T-helper 9 cell (primary cell): ENCODE measurements around the gene DIP2B.
"Not testable (repeated sequence)": the region's sequence is repeated elsewhere in the genome, so short reads cannot be mapped to it uniquely, and the experiment has no call there.

ENCODE experiments used
- DNase-seq: peaks from one replicate; pipeline ENCODE4 v3.0.0-alpha.2; 2020

Gene DIP2B

GRCh38 chr12:50519353-50519752, 14.6 kb downstream of the DIP2B start:
- DNase-seq: no peak

- no peak for DNase-seq
Observed at GRCh38 chr12:50520416-50521207, 15.8 kb downstream of the DIP2B start.

DNA sequence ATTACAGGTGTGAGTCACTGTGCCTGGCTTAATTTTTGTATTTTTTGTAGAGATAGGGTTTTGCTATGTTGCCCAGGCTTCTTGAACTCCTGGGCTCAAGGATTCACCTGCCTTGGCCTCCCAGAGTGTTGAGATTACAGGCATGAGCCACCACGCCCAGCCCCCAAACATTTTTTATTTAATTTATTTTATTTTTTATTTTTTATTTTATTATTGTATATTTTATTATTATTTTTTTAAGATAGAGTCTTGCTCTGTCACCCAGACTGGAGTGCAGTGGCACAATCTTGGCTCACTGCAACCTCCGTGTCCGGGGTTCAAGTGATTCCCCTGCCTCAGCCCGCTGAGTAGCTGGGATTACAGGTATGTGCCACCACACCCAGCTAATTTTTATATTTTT, 17.0 kb downstream of the DIP2B start:
- not testable (repeated sequence) for DNase-seq

DNA sequence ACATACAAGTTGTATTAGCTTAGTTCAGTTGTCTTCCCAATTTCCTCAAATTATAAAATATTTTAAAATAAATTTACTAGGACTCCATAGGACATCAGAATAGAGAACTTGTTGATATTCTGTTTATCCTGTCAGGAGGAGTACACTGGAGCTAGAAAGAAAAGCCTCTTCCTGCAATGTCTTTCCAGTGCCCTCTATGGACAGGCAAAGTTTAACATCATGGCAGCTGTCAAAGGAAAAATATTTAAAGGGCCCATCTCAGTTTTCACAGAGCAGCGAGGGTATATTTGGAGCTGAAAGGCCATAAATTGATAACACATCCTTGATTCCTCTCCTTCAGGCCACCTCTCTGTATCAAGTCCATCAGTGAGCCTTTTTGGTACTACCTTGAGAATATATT, 19.0 kb downstream of the DIP2B start:
- no peak for DNase-seq

DNA sequence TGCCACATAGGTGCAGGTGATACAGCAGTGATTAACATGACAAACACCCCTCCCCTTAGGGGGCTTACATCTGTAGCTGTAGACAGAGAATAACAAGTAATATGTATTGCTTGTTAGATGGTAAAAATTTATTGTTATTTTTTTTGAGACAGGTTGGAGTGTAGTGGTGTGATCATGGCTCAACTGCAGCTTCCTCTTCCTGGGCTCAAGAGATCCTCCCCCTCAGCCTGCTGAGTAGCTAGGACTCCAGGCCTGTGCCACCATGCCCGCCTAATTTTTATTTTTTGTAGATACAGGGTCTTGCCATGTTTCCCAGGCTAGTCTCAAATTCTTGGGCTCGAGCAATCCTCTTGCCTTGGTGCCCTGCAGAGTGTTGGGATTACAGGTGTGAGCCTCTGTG, 19.8 kb downstream of the DIP2B start:
- no peak for DNase-seq

DNA sequence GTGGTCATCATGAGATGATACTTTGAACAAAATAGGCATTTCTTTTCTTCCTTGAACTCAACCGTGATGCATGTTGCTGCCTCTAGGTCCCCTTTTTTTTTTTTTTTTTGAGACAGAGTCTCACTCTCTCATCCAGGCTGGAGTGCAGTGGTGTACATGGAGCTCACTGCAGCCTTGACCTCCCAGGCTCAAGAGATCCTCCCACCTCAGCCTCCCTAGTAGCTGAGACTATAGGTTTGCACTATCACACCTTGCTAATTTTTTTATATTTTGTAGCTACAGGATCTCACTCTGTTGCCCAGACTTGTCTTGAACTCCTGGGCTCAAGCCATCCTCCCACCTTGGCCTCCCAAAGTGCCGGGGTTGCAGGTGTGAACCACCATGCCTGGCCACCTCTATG, 20.6 kb downstream of the DIP2B start:
- DNase-seq: no peak

DNA sequence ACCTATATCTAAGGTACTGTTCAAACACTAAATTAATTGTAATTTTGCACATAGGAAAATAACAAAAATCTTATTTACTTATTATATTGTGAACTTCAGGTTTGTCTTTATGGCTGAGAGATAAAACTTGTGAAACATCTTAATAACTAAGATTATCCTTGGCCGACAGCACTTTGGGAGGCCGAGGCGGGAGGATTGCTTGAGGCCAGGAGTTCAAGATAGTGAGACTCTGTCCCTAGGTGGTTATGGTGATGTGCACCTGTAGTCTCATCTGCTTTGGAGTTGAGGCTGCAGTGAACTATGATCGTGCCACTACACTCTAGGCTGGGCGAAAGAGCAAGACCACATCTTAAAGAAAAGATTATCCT, 22.6 kb downstream of the DIP2B start:
- no peak for DNase-seq

- no peak for DNase-seq
Observed at GRCh38 chr12:50528800-50529199, 24.0 kb downstream of the DIP2B start.

GRCh38 chr12:50529345-50529744, 24.6 kb downstream of the DIP2B start:
- DNase-seq: no peak

GRCh38 chr12:50530532-50530931, 25.7 kb downstream of the DIP2B start:
- no peak for DNase-seq

- DNase-seq: no peak
Observed at GRCh38 chr12:50533203-50533584, 28.4 kb downstream of the DIP2B start.

GRCh38 chr12:50533971-50534370, 29.2 kb downstream of the DIP2B start:
- DNase-seq: no peak

- no peak for DNase-seq
Observed at GRCh38 chr12:50536831-50537537, 32.2 kb downstream of the DIP2B start.

GRCh38 chr12:50537538-50537919, 32.7 kb downstream of the DIP2B start:
- DNase-seq: no peak

DNA sequence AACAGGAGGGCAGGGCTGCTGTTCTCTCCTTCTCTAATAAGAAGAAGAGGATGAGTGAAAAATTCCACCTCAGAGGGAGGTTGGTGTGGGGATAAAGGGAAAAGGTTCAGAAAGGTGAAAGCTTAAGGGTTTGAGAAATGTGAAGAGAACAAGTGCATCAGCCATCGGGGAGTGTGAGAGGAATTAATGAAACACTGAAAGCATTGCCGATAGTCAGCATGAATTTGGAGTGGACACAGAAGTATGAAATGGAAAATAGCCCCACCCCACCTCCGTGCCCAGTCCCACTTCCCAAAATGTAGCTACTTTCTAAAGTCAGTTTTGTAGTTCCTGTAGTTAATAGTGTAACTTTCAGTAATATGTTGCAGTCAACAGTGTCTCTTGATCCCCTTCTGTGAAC, 33.4 kb downstream of the DIP2B start:
- DNase-seq: no peak

DNA sequence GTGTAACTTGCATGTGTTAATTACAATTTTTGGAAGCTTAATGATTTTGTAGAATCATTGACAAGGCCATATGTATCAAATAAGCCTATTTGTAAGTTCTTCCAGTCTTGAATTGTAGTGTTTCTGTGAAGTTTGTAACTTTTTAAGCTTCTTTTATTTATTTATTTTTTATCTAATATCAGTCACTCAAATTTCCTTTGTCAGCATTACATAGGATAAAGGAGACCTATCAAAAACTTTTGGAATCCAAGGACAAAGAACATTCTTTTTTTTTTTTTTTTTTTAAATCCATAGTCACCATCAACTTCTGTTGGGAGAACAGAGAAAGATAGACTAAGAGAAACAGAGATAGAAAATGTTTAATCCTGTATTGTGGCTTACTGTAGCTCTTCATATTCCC, 36.4 kb downstream of the DIP2B start:
- no peak for DNase-seq

DNA sequence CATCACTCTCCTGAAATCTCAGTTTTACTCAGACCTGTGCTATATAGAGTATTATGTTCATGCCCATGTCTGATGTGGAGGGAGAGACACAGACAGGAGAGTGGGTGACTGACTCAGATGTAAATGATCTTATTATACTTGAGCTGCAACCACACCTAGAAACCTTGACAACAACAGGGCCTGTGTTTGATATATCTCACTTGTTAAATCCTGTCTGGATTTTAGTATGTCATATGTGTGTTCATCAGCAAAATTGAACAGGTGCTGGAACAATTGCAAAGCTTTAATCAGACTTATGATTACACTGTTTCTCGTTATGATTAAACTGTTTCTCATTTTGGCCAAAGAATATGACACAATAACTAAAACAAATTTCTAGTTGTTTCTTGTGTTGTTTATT, 37.7 kb downstream of the DIP2B start:
- no peak for DNase-seq

DNA sequence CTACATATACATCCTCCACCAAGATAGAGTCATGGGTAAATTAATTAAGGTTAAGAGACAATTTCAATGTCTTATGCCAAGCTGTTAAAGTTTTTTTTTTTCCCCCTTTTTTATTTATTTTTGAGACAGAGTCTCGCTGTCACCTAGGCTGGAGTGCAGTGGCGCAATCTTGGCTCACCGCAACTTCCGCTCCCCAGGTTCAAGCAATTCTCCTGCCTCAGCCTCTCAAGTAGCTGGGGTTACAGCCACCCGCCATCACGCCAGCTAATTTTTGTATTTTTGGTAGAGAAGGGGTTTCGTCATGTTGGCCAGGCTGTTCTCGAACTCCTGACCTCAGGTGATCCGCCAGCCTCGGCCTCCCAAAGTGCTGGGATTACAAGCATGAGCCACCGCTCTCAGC, 38.4 kb downstream of the DIP2B start:
- DNase-seq: not testable (repeated sequence)

- DNase-seq: no peak
Observed at GRCh38 chr12:50545213-50545612, 40.4 kb downstream of the DIP2B start.

DNA sequence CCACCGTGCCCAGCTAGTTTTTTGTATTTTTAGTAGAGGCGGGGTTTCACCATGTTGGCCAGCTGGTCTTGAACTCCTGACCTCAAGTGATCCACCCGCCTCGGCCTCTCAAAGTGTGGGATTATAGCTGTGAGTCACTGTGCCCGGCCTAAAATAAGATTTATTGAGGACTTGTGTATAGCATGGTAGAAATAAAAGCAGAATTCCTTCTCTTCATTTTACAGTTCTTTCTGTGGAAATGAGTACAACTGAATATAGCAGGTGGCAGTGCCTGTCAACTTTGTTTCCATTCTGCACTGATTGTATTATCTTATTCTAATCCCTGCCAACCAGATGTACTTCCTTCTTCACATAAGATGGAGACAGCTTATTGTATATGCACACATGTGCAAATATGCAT, 41.0 kb downstream of the DIP2B start:
- no peak for DNase-seq

DNA sequence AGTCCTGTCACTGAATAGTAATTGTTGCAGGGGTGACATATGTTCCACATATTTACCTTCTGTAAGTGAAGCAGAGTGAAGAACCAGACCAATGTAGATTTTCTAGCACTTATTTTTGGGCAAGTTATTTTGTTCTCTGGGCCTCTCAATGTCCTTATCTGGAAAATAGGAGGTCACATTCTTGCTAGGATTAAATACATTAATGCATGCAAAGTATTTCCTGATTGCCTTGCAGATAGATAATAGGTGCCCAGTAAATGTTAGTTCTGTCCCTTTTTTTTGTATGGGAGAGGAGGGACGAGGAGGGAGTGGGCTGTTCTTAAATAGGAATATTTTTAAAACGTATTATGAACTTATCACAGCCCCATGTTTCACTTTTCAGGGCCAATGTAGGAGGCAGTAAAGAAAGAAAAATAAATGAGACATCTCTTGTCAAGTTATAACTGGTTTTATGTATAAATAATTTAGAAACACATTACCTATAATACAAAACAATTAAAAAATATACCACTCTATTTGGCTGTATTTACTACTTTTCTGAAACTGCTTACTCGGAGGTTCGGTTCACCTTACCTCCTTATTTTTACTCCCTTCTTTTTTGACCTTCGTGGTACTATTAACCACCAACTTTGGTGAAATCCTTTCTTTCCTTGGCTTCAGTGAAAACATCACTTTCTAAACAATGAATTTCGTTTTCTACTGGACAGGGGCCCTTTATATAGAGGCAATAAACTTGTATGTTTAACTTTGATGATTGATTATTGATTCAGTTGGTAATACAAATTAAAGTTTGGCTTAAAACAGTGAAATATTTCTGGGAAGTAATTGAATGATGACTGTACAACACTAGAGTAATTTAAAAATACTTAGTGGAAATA, 41.9 kb downstream of the DIP2B start:
- DNase-seq: no peak

GRCh38 chr12:50547742-50548141, 43.0 kb downstream of the DIP2B start:
- DNase-seq: no peak

DNA sequence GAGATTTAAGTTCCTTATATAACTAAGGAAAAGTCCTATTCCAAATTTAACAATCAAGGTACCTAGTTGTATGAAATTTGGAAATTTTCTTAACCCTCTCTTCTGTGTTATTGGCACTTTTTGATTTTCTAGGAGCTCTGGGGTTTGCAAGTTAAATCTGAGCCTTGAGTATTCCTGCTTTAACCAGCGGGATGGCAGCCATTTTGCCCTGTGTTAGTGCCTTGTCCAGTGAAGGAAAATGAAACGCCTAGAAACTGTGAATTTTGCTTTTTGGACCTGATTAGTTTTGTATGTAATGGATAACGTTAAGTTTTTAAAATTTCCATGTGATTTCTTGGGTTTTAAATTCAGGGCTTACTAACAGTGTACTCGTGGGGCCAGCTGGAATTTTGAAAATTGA, 45.1 kb downstream of the DIP2B start:
- DNase-seq: no peak
